ENCODE measurements around the gene CDHR3.

The CDHR3 gene

GRCh38 chr7:105931179-105931578 is 31.9 kb upstream of the CDHR3 start:
- no peak overlapping the region for H3K27ac ChIP-seq
- no peak for TF ChIP-seq CTCF (conservative IDR thresholded peaks at IDR 0.05)

- no peak for TF ChIP-seq CTCF (conservative IDR thresholded peaks at IDR 0.05)
- H3K27ac ChIP-seq, result no peak overlapping the region
Observed at GRCh38 chr7:105932835-105933477, 30.1 kb upstream of the CDHR3 start.

- H3K27ac ChIP-seq, result no peak overlapping the region
- peak; percentile 83 for TF ChIP-seq CTCF (conservative IDR thresholded peaks at IDR 0.05)
Observed at GRCh38 chr7:105934572-105935185, 28.4 kb upstream of the CDHR3 start.

- no peak overlapping the region for H3K27ac ChIP-seq
- no peak for TF ChIP-seq CTCF (conservative IDR thresholded peaks at IDR 0.05)
Observed at GRCh38 chr7:105935250-105935649, 27.8 kb upstream of the CDHR3 start.

GRCh38 chr7:105937411-105937810 is 25.7 kb upstream of the CDHR3 start:
- no peak overlapping the region for H3K27ac ChIP-seq
- TF ChIP-seq CTCF (conservative IDR thresholded peaks at IDR 0.05), result no peak

GRCh38 chr7:105940109-105940508 is 23.0 kb upstream of the CDHR3 start:
- peak overlapping the region; percentile 74 for H3K27ac ChIP-seq
- TF ChIP-seq CTCF (conservative IDR thresholded peaks at IDR 0.05), result no peak

GRCh38 chr7:105941596-105941995 is 21.5 kb upstream of the CDHR3 start:
- no peak for TF ChIP-seq CTCF (conservative IDR thresholded peaks at IDR 0.05)

More at GRCh38 chr7:105941596-105941995, 21.5 kb upstream of the CDHR3 start:
- H3K27ac ChIP-seq, result peak overlapping the region; percentile 74; the same call in 1 of the 2 replicates

Measured in VCaP (cell line).